DND-41 (cell line): ENCODE data around the gene TIGD7.

ENCODE experiments used
- ATAC-seq: fragments of 200-7000 bp; cut with Tn5 transposase; 3 replicates; pipeline ENCODE4 v1.9.1; 2021; ENCODE audit warnings: low read depth; ENCODE audit not compliant: insufficient read depth
- DNase-seq: peaks from one replicate; pipeline ENCODE4 v3.0.0-alpha.2; 2020
- H2AFZ ChIP-seq: 2 replicates; pipeline ENCODE4 v1.6.0; 2012; ENCODE audit warnings: low read depth, low read length
- H3K27ac ChIP-seq: 2 replicates; pipeline ENCODE4 v1.5.1; 2012; ENCODE audit warnings: low read length, inconsistent platforms
- H3K27me3 ChIP-seq: fragments of 200-600 bp; sonication (generic); 2 replicates; pipeline ENCODE4 v1.6.0; 2012; ENCODE audit warnings: low read length, mild to moderate bottlenecking, inconsistent platforms; ENCODE audit not compliant: insufficient read depth, poor library complexity
- H3K36me3 ChIP-seq: 2 replicates; pipeline ENCODE4 v1.5.1; 2012; ENCODE audit warnings: low read length, inconsistent platforms; ENCODE audit not compliant: insufficient read depth
- H3K4me1 ChIP-seq: 2 replicates; pipeline ENCODE4 v1.5.1; 2012; ENCODE audit warnings: mild to moderate bottlenecking, low read length; ENCODE audit not compliant: insufficient read depth
- H3K4me2 ChIP-seq: 2 replicates; pipeline ENCODE4 v1.6.0; 2012; ENCODE audit warnings: mild to moderate bottlenecking, moderate library complexity, low read length, inconsistent platforms; ENCODE audit not compliant: insufficient read depth
- H3K4me3 ChIP-seq, 2 experiments: fragments of 200-600 bp in 1 of 2; shearing (Covaris generic) in 1 of 2; 2 replicates each; pipeline ENCODE4 v1.5.1; 2012 to 2016; ENCODE audit warnings: inconsistent platforms in 2 of 2, low read length in 2 of 2, mild to moderate bottlenecking in 2 of 2, low read depth in 1 of 2, moderate library complexity in 1 of 2
- H3K79me2 ChIP-seq: 2 replicates; pipeline ENCODE4 v1.6.0; 2012; ENCODE audit warnings: low read length, inconsistent platforms; ENCODE audit not compliant: insufficient read depth
- H3K9ac ChIP-seq: 2 replicates; pipeline ENCODE4 v1.6.0; 2012; ENCODE audit warnings: low read depth, mild to moderate bottlenecking, inconsistent platforms, low read length, moderate library complexity
- H3K9me3 ChIP-seq: 2 replicates; pipeline ENCODE4 v1.5.1; 2012; ENCODE audit warnings: low read length, moderate library complexity, mild to moderate bottlenecking, inconsistent platforms; ENCODE audit not compliant: insufficient read depth, severe bottlenecking
- H4K20me1 ChIP-seq: 2 replicates; pipeline ENCODE4 v1.6.0; 2012; ENCODE audit warnings: low read length; ENCODE audit not compliant: insufficient read depth
- CTCF ChIP-seq: IDR thresholded peaks from 2 replicates; pipeline ENCODE4 v1.5.1; 2012; ENCODE audit warnings: borderline replicate concordance, low read length, moderate library complexity, mild to moderate bottlenecking; ENCODE audit not compliant: poor library complexity, severe bottlenecking; ENCODE audit errors: extremely low read depth
- EZH2 ChIP-seq: IDR thresholded peaks from 3 replicates; pipeline ENCODE4 v1.6.1; 2012; ENCODE audit warnings: borderline replicate concordance, low read depth, mild to moderate bottlenecking, moderate library complexity, low read length, inconsistent platforms; ENCODE audit not compliant: severe bottlenecking

TIGD7 gene

GRCh38 chr16:3327514-3327913 is 22.3 kb upstream of the TIGD7 start:
- Histone ChIP-seq H3K9ac (no peak overlapping the region), H3K4me3 (no peak overlapping the region), H3K36me3 (no peaks in the 10 kb centered on the region), H3K9me3 (no peaks in the 10 kb centered on the region), H3K27ac (no peak overlapping the region), H3K4me2 (no peak overlapping the region), H2AFZ (no peak overlapping the region), H3K27me3 (no peaks in the 10 kb centered on the region), H3K79me2 (no peaks in the 10 kb centered on the region), H3K4me1 (no peaks in the 10 kb centered on the region), H4K20me1 (no peaks in the 10 kb centered on the region)
- no peak for DNase-seq
- TF ChIP-seq CTCF (no peak), EZH2 (no peak)
- no peak for ATAC-seq

GRCh38 chr16:3321816-3322215 is 16.6 kb upstream of the TIGD7 start:
- Histone ChIP-seq H3K36me3 (peaks cover 7% of the 10 kb centered on the region; the same call in 1 of the 2 replicates), H3K4me2 (no peak overlapping the region), H3K27ac (no peak overlapping the region), H4K20me1 (no peaks in the 10 kb centered on the region), H2AFZ (no peak overlapping the region), H3K79me2 (no peaks in the 10 kb centered on the region), H3K9ac (no peak overlapping the region), H3K4me1 (no peaks in the 10 kb centered on the region), H3K9me3 (peaks cover 23% of the 10 kb centered on the region), H3K4me3 (no peak overlapping the region), H3K27me3 (no peaks in the 10 kb centered on the region)
- DNase-seq (no peak), ATAC-seq (no peak)
- TF ChIP-seq CTCF = no peak
- TF ChIP-seq EZH2 = no peak

GRCh38 chr16:3317315-3317999 is 12.2 kb upstream of the TIGD7 start:
- Histone ChIP-seq H3K9ac (no peak overlapping the region), H3K9me3 (peaks cover 38% of the 10 kb centered on the region), H2AFZ (no peak overlapping the region), H3K27me3 (no peaks in the 10 kb centered on the region), H3K36me3 (peaks cover 20% of the 10 kb centered on the region; the same call in 1 of the 2 replicates), H3K4me2 (no peak overlapping the region), H3K4me1 (no peaks in the 10 kb centered on the region), H3K27ac (no peak overlapping the region), H4K20me1 (no peaks in the 10 kb centered on the region), H3K79me2 (no peaks in the 10 kb centered on the region), H3K4me3 (no peak overlapping the region)
- no peak for TF ChIP-seq EZH2
- no peak for TF ChIP-seq CTCF
- DNase-seq (no peak), ATAC-seq (no peak)
